ENCODE measurements around the gene PRRC2A. TPM values are rescaled to one million over a fixed set of nuclear protein-coding genes. Genes with fewer than 3 reads are reported as not detected.

Gene PRRC2A
- 133 TPM for polyA plus RNA-seq (ENCODE audit: insufficient read length)

DNA sequence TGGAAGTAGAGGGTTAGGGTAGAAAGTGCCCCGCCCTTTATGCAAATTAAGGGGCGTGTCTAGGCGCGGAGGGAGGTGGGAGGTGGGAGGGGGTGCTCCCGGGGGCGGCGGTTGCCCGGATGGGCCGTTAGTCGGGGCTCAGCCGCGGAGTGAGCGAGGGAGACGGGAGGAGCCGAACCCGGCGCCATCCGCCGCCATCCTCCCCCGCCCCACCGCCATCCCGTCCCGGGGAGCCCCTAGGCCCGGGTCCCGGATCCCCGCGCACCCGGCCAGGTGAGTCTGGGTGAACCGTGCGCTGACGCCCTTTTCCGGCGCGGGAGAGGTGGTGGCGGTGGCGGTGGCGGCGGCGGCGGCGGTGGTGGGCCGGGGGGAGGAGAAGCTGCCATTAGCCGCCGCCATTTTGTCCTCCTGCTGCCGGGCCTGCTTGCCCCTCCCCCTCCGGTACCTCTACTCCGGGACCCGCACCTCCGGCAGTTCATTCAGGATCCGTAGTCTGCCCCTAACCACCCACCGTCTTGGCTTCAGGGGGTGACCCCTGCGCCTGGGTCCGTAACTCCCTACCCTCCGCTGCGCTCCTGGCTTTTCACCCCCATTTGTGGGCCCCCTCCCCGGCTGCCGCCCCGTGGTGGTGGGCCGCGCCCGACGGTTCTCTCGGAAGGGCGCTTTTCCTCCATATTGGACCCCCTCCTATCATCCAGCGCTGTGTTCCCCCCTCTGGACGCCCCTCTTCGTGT is at the start of gene PRRC2A:
TSS of gene PRRC2A (plus strand) at position 130 of the 734 bp plus-strand sequence. CDS start 2,075 bp downstream, outside the sequence.
- no peak for DNase-seq (ENCODE audit: low read depth)

DNA sequence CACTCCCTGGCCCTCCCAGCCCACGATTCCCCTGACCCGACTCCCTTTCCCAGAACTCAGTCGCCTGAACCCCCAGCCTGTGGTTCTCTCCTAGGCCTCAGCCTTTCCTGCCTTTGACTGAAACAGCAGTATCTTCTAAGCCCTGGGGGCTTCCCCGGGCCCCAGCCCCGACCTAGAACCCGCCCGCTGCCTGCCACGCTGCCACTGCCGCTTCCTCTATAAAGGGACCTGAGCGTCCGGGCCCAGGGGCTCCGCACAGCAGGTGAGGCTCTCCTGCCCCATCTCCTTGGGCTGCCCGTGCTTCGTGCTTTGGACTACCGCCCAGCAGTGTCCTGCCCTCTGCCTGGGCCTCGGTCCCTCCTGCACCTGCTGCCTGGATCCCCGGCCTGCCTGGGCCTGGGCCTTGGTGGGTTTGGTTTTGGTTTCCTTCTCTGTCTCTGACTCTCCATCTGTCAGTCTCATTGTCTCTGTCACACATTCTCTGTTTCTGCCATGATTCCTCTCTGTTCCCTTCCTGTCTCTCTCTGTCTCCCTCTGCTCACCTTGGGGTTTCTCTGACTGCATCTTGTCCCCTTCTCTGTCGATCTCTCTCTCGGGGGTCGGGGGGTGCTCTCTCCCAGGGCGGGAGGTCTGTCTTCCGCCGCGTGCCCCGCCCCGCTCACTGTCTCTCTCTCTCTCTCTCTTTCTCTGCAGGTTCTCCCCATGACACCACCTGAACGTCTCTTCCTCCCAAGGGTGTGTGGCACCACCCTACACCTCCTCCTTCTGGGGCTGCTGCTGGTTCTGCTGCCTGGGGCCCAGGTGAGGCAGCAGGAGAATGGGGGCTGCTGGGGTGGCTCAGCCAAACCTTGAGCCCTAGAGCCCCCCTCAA is 48.2 kb upstream of the PRRC2A start, which contains the start of gene LTA:
TSS of gene LTA (plus strand) at position 249 of the 871 bp plus-strand sequence. CDS start at position 703, 454 bp downstream.
- DNase-seq (ENCODE audit: low read depth) = no peak

DNA sequence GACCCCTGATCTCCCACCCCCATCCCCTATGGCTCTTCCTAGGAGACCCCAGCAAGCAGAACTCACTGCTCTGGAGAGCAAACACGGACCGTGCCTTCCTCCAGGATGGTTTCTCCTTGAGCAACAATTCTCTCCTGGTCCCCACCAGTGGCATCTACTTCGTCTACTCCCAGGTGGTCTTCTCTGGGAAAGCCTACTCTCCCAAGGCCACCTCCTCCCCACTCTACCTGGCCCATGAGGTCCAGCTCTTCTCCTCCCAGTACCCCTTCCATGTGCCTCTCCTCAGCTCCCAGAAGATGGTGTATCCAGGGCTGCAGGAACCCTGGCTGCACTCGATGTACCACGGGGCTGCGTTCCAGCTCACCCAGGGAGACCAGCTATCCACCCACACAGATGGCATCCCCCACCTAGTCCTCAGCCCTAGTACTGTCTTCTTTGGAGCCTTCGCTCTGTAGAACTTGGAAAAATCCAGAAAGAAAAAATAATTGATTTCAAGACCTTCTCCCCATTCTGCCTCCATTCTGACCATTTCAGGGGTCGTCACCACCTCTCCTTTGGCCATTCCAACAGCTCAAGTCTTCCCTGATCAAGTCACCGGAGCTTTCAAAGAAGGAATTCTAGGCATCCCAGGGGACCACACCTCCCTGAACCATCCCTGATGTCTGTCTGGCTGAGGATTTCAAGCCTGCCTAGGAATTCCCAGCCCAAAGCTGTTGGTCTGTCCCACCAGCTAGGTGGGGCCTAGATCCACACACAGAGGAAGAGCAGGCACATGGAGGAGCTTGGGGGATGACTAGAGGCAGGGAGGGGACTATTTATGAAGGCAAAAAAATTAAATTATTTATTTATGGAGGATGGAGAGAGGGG is 47.0 kb upstream of the PRRC2A start:
- no peak for DNase-seq (ENCODE audit: low read depth)

DNA sequence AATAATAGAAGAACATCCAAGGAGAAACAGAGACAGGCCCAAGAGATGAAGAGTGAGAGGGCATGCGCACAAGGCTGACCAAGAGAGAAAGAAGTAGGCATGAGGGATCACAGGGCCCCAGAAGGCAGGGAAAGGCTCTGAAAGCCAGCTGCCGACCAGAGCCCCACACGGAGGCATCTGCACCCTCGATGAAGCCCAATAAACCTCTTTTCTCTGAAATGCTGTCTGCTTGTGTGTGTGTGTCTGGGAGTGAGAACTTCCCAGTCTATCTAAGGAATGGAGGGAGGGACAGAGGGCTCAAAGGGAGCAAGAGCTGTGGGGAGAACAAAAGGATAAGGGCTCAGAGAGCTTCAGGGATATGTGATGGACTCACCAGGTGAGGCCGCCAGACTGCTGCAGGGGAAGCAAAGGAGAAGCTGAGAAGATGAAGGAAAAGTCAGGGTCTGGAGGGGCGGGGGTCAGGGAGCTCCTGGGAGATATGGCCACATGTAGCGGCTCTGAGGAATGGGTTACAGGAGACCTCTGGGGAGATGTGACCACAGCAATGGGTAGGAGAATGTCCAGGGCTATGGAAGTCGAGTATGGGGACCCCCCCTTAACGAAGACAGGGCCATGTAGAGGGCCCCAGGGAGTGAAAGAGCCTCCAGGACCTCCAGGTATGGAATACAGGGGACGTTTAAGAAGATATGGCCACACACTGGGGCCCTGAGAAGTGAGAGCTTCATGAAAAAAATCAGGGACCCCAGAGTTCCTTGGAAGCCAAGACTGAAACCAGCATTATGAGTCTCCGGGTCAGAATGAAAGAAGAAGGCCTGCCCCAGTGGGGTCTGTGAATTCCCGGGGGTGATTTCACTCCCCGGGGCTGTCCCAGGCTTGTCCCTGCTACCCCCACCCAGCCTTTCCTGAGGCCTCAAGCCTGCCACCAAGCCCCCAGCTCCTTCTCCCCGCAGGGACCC is 46.1 kb upstream of the PRRC2A start:
- no peak for DNase-seq (ENCODE audit: low read depth)

DNA sequence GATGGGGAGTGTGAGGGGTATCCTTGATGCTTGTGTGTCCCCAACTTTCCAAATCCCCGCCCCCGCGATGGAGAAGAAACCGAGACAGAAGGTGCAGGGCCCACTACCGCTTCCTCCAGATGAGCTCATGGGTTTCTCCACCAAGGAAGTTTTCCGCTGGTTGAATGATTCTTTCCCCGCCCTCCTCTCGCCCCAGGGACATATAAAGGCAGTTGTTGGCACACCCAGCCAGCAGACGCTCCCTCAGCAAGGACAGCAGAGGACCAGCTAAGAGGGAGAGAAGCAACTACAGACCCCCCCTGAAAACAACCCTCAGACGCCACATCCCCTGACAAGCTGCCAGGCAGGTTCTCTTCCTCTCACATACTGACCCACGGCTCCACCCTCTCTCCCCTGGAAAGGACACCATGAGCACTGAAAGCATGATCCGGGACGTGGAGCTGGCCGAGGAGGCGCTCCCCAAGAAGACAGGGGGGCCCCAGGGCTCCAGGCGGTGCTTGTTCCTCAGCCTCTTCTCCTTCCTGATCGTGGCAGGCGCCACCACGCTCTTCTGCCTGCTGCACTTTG is 45.1 kb upstream of the PRRC2A start, which contains the start of gene TNF:
TSS of gene TNF (plus strand) at position 231 of the 567 bp plus-strand sequence. CDS start at position 408, 177 bp downstream.
- DNase-seq (ENCODE audit: low read depth) = no peak

DNA sequence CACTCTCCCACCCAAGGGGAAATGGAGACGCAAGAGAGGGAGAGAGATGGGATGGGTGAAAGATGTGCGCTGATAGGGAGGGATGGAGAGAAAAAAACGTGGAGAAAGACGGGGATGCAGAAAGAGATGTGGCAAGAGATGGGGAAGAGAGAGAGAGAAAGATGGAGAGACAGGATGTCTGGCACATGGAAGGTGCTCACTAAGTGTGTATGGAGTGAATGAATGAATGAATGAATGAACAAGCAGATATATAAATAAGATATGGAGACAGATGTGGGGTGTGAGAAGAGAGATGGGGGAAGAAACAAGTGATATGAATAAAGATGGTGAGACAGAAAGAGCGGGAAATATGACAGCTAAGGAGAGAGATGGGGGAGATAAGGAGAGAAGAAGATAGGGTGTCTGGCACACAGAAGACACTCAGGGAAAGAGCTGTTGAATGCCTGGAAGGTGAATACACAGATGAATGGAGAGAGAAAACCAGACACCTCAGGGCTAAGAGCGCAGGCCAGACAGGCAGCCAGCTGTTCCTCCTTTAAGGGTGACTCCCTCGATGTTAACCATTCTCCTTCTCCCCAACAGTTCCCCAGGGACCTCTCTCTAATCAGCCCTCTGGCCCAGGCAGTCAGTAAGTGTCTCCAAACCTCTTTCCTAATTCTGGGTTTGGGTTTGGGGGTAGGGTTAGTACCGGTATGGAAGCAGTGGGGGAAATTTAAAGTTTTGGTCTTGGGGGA is 44.4 kb upstream of the PRRC2A start:
- no peak for DNase-seq (ENCODE audit: low read depth)

DNA sequence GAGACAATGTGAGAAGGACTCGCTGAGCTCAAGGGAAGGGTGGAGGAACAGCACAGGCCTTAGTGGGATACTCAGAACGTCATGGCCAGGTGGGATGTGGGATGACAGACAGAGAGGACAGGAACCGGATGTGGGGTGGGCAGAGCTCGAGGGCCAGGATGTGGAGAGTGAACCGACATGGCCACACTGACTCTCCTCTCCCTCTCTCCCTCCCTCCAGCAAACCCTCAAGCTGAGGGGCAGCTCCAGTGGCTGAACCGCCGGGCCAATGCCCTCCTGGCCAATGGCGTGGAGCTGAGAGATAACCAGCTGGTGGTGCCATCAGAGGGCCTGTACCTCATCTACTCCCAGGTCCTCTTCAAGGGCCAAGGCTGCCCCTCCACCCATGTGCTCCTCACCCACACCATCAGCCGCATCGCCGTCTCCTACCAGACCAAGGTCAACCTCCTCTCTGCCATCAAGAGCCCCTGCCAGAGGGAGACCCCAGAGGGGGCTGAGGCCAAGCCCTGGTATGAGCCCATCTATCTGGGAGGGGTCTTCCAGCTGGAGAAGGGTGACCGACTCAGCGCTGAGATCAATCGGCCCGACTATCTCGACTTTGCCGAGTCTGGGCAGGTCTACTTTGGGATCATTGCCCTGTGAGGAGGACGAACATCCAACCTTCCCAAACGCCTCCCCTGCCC is 43.5 kb upstream of the PRRC2A start:
- no peak for DNase-seq (ENCODE audit: low read depth)

DNA sequence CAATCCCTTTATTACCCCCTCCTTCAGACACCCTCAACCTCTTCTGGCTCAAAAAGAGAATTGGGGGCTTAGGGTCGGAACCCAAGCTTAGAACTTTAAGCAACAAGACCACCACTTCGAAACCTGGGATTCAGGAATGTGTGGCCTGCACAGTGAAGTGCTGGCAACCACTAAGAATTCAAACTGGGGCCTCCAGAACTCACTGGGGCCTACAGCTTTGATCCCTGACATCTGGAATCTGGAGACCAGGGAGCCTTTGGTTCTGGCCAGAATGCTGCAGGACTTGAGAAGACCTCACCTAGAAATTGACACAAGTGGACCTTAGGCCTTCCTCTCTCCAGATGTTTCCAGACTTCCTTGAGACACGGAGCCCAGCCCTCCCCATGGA is 42.9 kb upstream of the PRRC2A start:
- DNase-seq (ENCODE audit: low read depth) = no peak

DNA sequence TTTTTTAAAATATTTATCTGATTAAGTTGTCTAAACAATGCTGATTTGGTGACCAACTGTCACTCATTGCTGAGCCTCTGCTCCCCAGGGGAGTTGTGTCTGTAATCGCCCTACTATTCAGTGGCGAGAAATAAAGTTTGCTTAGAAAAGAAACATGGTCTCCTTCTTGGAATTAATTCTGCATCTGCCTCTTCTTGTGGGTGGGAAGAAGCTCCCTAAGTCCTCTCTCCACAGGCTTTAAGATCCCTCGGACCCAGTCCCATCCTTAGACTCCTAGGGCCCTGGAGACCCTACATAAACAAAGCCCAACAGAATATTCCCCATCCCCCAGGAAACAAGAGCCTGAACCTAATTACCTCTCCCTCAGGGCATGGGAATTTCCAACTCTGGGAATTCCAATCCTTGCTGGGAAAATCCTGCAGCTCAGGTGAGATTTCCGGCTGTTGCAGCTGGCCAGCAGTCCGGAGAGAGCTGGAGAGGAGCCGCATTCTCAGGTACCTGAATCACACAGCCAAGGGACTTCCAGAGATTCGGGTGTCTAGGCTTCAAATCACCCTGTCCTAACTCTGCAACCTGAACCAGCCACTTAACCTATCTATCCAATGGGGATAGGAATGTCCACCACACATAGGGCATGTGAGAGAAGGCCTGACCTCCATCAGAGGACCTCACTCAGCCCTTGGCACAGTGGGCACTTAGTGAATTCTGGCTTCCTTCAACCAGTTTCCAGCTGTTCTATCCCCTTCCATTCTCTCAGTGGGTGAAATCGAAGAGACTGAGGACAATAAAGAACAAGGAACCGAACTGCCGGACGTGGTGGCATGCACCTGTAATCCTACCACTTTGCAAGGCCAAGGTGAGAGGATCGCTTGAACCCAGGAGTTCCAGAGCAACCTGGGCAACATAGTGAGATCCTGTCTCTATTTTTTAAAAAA is 42.1 kb upstream of the PRRC2A start:
- DNase-seq (ENCODE audit: low read depth) = no peak

DNA sequence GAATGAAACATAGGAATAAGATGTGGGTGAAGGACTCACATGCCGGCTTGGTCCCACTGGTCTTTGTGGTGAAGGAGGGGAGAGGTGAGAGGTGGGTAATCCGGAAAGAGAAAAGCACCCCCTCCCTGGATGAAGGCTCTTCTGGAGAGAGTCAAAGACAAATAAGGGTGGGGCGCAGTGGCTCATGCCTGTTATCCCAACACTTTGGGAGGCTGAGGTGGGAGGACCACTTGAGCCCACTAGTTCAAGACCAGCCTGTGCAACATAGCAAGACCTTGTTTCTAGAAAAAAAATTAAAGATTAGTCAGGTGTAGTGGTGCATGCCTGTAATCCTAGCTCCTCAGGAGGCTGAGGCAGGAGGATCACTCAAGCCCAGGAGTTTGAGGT is 41.4 kb upstream of the PRRC2A start:
- DNase-seq (ENCODE audit: low read depth) = no peak

DNA sequence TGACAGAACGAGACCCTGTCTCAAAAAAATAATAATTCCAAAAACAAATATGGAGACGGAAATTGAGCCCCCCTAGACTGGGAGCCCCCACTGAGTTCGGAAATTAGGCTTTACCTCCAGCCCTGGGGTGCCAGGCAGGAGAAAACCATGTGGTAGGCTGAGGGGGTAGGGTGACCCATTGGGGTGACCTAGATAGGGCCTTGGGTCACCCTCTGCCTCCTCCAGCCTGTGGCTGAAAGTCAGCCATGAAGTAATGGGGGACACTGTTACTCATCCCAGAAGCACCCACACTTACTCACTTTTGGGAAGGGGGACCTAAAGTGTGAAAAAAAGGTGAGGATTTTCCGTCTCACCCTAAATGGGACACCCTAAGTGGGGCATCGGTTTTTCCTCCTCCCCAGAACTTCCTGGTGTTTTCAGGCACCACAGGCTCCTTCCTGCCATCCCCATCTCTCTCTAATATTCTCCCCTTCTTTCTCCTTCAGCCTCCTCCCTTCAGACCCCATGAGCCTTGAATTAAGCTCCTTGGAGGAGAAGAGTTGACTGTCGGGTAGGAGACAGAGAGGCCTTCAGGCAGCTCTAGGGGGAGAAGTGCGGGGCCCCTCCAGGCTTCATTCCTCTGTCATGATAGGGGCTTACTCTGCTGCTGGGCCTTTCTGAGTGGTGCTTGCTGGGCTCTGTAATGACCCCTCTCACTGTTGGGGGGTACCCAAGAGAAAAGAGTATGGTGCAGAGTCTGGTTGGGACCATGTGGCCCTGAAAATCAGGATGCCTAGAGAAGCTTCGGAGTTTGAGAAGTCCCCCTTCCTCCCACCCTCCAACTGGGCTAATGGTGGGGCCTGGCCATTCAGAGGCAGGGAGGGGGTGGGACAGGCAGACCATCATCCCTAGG is 40.7 kb upstream of the PRRC2A start:
- no peak for DNase-seq (ENCODE audit: low read depth)

DNA sequence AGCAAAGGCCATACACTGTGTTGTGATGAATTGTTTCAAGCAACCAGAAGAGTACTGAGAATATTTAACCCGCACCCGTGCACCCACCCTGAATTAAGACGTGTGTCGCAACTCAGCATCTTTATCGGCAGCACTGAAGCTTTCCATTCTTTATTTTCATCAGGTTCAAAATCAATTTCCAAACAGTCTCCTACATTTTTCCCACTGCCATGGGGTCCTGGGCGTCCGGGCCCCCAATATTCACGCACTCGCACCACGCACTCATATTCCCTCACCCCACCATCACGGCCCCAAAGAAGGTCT is 40.1 kb upstream of the PRRC2A start:
- no peak for DNase-seq (ENCODE audit: low read depth)

DNA sequence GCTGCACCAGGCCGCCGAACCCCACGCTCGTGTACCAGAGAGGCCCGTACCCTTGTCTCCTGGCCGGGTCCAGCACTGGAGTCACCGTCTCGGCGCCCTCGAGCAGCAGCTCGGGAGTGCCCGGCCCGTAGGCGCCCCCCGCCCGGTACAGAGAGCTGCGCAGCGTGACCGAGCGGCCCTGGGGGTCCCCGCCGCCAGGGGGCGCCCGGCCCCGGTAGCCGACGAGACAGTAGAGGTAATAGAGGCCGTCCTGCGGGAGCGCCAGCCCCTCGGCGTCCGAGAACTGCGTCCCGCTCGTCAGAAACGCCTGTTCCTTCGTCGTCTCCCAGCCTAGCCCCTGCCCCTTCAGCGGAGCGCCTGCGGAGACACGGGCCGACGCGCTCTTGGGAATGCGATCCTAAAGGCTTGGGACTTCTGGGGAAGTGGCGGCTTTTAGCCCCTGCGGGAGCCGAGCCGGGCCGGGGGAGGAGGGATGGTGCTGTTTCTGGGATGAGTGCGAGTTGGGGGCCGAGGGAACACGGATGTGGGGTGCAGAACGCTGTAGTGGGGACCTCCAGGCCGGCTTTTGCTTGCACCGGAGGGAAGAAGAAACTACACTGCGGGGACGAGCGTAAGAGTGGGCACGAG is 39.6 kb upstream of the PRRC2A start:
- no peak for DNase-seq (ENCODE audit: low read depth)

DNA sequence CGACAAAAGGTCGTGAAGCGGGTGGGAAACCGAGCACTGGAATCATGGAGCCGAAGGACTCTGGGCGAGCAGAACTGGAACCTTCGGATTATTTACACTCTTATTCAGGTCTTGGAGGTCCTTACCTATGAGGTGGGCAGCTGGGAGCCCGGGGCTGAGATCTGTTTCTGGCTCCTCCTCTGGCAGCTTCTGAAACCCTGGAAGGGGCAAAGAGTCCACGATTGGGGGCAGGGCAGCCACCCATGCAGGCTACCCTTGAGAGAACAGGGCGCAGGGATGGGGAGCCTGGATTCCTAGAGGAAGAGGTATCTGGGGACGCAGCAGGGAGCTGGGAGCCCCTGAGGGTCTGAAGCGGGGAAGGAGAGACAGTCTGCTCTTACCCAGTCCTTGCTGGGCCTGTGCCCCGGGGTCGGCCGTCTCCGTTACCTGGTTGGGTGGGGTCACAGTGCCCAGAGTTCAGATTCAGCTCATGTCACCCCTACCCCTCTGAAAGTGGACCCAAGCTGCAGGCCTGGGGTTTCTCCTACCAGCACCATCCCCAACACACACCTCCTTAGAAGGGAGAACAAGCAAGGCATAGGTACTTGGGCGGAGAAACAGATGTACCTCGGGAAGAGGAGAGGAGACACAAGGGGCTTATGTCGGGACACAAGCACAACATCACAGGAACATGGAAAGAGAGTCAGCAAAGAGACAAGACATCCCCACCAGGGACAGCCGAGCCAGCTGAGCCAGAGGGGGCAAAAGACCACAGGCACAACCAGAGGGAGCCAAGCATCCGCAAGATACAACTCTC is 38.9 kb upstream of the PRRC2A start:
- no peak for DNase-seq (ENCODE audit: low read depth)

DNA sequence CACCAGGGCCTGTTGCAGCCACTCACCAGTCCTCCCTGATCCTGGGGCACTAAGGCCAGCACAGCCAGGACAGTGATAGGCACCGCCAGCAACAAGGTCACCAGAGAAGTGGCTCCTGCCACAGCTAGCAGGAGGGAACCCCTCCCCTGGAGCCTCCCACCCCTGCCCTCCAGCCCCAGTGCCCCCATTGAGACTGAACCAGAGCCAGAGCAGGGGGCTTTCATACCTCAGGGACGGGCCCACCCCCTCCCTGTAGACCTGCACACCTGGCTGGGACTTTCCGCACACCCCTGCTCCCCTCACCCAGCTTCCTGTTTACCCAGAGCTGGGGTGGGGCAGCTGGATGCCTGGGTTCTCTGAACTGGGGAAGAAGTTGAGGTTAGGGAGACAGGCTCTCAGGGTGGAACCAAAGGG is 38.3 kb upstream of the PRRC2A start, which contains the start of gene LTB:
TSS of gene LTB (minus strand) at position 195 of the 414 bp plus-strand sequence. CDS start at position 188, 7 bp downstream.
- DNase-seq (ENCODE audit: low read depth) = no peak
